Gastrocnemius medialis (tissue), 4 donors: ENCODE results near the gene PLAC8. TPM values are rescaled to one million over a fixed set of nuclear protein-coding genes. Genes with fewer than 3 reads are reported as not detected.
"Not testable (repeated sequence)": the region's sequence is repeated elsewhere in the genome, so short reads cannot be mapped to it uniquely, and the experiment has no call there.

Source experiments
- ATAC-seq, 2 donors: fragments of 150-250 bp; one replicate each; pipeline ENCODE4 v1.9.1; 2016
- DNase-seq, 2 donors: peaks; one replicate each; pipeline ENCODE4 v3.0.0-alpha.2; 2019
- H3K27ac ChIP-seq, 4 donors: fragments of 200-600 bp; sonication (generic); 1 replicate in 1 of 4; 2 replicates in 3 of 4; pipeline ENCODE4 v1.5.1; 2016 to 2018; ENCODE audit warnings: mild to moderate bottlenecking in 2 of 4, moderate library complexity in 1 of 4
- H3K27me3 ChIP-seq, 3 donors: fragments of 200-600 bp; sonication (generic) in 2 of 3; 1 replicate in 1 of 3; 2 replicates in 2 of 3; pipeline versions ENCODE4 v1.5.1 to v1.6.0; 2016 to 2019; ENCODE audit warnings: mild to moderate bottlenecking in 1 of 3, moderate library complexity in 1 of 3
- H3K36me3 ChIP-seq, 2 donors: fragments of 200-600 bp; sonication (generic) in 1 of 2; one replicate each; pipeline ENCODE4 v1.5.1; 2017 to 2018
- H3K4me1 ChIP-seq, 2 donors: fragments of 200-600 bp; sonication (generic) in 1 of 2; one replicate each; pipeline ENCODE4 v1.5.1; 2016 to 2017; ENCODE audit warnings: mild to moderate bottlenecking in 2 of 2
- H3K4me3 ChIP-seq, 4 donors: fragments of 200-600 bp; sonication (generic) in 3 of 4; 1 replicate in 1 of 4; 2 replicates in 3 of 4; pipeline ENCODE4 v1.5.1; 2016 to 2019; ENCODE audit warnings: mild to moderate bottlenecking in 2 of 4
- H3K9me3 ChIP-seq, 3 donors: fragments of 200-600 bp; sonication (generic) in 2 of 3; 1 replicate in 1 of 3; 2 replicates in 2 of 3; pipeline ENCODE4 v1.5.1; 2016 to 2019
- POLR2A ChIP-seq, 2 donors: fragments of 450-650 bp; IDR thresholded peaks; one replicate each; pipeline ENCODE4 v1.6.1; 2017; ENCODE audit warnings: antibody characterized with exemption in 2 of 2, mild to moderate bottlenecking in 2 of 2, moderate library complexity in 2 of 2
- in situ Hi-C, 4 donors: fragments of 200-750 bp; cut with MboI; loops; one replicate each; pipeline versions ENCODE4 v1.15.0 to v1.8.0; 2017; ENCODE audit warnings: low sequenced_read_pairs in 4 of 4
- intact Hi-C: fragments of 100-400 bp; cut with DNase I; formaldehyde crosslinking; loops from one replicate; pipeline ENCODE4 v1.15.1; 2023; ENCODE audit warnings: low total_unique reads
- total RNA-seq, 4 donors: library from RNA; depleted of rRNA; stranded (reverse); fragments of >200 nt; gene quantifications; one replicate each; pipeline versions ENCODE4 v1.1.0 to v1.2.3, GENCODE V29; 2016
- TF ChIP-seq, protein P1 (sequence below), 5 experiments: fragments of 450-650 bp in 3 of 5; fragments of 200-600 bp in 2 of 5; sonication (generic) in 2 of 5; IDR thresholded peaks in 4 of 5; conservative IDR thresholded peaks in 1 of 5; 1 replicate in 4 of 5; 2 replicates in 1 of 5; pipeline ENCODE4 v1.5.1; 2016 to 2019; ENCODE audit warnings: antibody characterized with exemption in 5 of 5, mild to moderate bottlenecking in 3 of 5, moderate library complexity in 3 of 5

Gene PLAC8
- total RNA-seq, 4 donors from 2014 or later, result 0.23 to 1.1 (median 0.53) TPM; not detected in 1

DNA sequence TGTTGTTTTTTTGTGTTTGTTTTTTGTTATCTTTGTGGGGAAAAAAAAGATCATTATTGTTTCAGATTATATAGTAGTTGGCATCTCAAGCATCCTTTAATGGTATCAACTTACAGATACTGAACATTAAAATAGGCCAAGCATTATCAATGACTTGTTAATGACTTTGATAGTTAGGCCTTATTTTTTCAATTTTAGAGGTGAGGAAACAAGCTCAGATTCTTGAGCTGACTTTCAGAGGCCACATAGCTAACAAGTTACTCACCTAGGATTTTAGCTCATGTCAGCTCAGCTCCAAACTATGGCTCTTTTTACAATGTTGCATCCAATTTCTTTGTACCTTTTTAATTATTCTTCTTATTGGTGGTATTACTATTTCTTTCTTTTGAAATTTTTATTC, 471 bp upstream of the PLAC8 start:
- no peaks in the 10 kb centered on the region for H3K36me3 ChIP-seq
- in situ Hi-C loops (no loop called here), intact Hi-C loops (loop anchor here (5.0 kb wide), 1 partner anchor 103 kb away; the partner anchor contains the start of gene LIN54)
- no peak for DNase-seq
- no peak for ATAC-seq
- no peak for TF ChIP-seq POLR2A (IDR thresholded peaks at IDR 0.05)
- TF ChIP-seq, protein P1, sequence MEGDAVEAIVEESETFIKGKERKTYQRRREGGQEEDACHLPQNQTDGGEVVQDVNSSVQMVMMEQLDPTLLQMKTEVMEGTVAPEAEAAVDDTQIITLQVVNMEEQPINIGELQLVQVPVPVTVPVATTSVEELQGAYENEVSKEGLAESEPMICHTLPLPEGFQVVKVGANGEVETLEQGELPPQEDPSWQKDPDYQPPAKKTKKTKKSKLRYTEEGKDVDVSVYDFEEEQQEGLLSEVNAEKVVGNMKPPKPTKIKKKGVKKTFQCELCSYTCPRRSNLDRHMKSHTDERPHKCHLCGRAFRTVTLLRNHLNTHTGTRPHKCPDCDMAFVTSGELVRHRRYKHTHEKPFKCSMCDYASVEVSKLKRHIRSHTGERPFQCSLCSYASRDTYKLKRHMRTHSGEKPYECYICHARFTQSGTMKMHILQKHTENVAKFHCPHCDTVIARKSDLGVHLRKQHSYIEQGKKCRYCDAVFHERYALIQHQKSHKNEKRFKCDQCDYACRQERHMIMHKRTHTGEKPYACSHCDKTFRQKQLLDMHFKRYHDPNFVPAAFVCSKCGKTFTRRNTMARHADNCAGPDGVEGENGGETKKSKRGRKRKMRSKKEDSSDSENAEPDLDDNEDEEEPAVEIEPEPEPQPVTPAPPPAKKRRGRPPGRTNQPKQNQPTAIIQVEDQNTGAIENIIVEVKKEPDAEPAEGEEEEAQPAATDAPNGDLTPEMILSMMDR (IDR thresholded peaks at IDR 0.05 in 4 of 5, conservative IDR thresholded peaks at IDR 0.05 in 1 of 5), result no peak
- no peak overlapping the region for H3K4me3 ChIP-seq
- H3K9me3 ChIP-seq, result no peaks in the 10 kb centered on the region
- no peaks in the 10 kb centered on the region for H3K27me3 ChIP-seq
- H3K4me1 ChIP-seq, result peaks cover 4% of the 10 kb centered on the region in 2 donors
- no peak overlapping the region for H3K27ac ChIP-seq

DNA sequence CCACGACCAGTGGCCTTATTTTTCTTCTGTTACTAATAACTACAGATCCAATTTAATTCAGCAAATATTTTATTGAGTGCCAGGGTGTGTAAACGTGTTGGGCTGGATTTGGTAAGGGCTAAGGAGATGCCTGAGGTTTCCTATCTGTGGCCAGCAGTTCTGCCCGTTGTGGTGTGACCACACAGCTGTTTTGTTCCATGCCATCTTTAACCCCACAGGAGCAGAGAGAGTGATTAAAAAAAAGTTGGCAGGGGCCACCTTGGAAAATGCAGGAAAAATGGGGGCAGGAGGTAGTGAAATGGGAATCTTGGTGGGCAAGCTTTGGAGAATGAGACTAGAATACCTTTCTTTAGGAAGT, 1.1 kb downstream of the PLAC8 start:
- Histone ChIP-seq H3K27ac (no peak overlapping the region), H3K4me1 (peaks cover 4% of the 10 kb centered on the region in 2 donors), H3K36me3 (no peaks in the 10 kb centered on the region), H3K4me3 (no peak overlapping the region), H3K27me3 (no peaks in the 10 kb centered on the region), H3K9me3 (no peaks in the 10 kb centered on the region)
- in situ Hi-C loops (no loop called here), intact Hi-C loops (loop anchor here (5.0 kb wide), 1 partner anchor 101 kb away; the partner anchor contains the start of gene LIN54)
- ATAC-seq (no peak), DNase-seq (no peak)
- TF ChIP-seq POLR2A (IDR thresholded peaks at IDR 0.05), result no peak

DNA sequence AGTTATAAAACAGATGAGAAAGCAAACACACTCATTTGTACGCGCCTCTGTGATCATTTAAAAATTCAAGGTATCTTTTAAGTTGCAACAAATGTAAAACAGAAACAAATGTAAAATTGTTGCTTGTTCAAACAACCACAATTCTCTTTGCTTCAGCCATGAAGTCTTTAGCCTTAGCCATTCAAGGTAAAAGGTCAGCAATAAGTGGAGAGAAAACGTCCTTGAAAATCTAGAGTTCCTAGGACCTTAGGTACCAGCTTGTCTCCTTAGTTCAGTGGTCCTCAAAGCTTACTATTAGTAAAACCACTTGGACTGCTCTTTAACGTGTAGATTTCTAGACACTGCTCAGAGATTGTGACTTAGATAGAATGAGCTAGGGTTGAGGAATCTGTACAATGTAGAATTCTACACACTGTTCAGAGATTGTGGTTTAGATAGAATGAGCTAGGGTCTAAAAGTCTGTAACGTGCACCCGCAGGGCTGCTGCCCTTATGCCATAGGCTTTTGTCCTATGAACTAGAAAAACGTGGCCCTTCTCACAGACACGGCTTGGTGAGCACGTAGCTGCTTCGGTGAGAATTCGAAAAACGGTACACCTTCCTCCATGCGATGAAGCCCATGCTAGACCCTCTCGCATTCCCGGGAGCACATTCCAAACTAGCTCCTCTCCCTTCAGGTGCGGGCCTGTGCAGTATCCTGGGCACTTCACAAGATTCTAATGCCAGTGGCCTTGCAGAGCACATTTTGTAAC, 1.7 kb downstream of the PLAC8 start:
- TF ChIP-seq, protein P1 (IDR thresholded peaks at IDR 0.05 in 4 of 5, conservative IDR thresholded peaks at IDR 0.05 in 1 of 5), result no peak
- TF ChIP-seq POLR2A (IDR thresholded peaks at IDR 0.05), result no peak
- Histone ChIP-seq H3K4me1 (peaks cover 4% of the 10 kb centered on the region in 2 donors), H3K27ac (no peak overlapping the region), H3K4me3 (no peak overlapping the region), H3K9me3 (no peaks in the 10 kb centered on the region), H3K36me3 (no peaks in the 10 kb centered on the region), H3K27me3 (no peaks in the 10 kb centered on the region)
- ATAC-seq (no peak), DNase-seq (no peak)
- in situ Hi-C loops (no loop called here), intact Hi-C loops (loop anchor here (5.0 kb wide), 1 partner anchor 101 kb away; the partner anchor contains the start of gene LIN54)

DNA sequence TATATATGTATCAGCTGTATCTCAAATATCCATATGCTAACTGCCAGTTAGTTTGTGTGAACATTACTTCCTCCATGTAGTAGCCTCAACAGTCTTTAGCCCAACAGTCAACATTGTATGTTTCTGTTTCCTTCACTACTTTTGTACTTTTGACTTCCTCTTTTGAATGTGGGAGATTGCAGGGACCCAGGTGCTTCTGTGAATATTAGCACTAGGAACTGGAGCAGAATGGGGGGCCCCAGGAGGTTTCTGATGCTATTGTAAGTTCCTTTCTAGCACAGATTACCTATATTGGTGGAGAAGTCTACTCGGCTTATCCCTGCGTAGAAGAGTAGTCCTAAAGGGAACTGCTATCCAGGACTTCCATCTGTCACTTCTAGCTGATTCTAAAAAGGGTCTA, 2.3 kb downstream of the PLAC8 start:
- in situ Hi-C loops, result no loop called here
- TF ChIP-seq, protein P1 (IDR thresholded peaks at IDR 0.05 in 4 of 5, conservative IDR thresholded peaks at IDR 0.05 in 1 of 5), result no peak
- no peak for TF ChIP-seq POLR2A (IDR thresholded peaks at IDR 0.05)
- H3K4me1 ChIP-seq, result peaks cover 4% of the 10 kb centered on the region in 2 donors
- H3K4me3 ChIP-seq, result no peak overlapping the region
- no peak overlapping the region for H3K27ac ChIP-seq
- intact Hi-C loops, result loop anchor here (5.0 kb wide), 1 partner anchor 100 kb away; the partner anchor contains the start of gene LIN54
- H3K27me3 ChIP-seq, result no peaks in the 10 kb centered on the region
- no peaks in the 10 kb centered on the region for H3K36me3 ChIP-seq
- ATAC-seq (no peak), DNase-seq (no peak)
- no peaks in the 10 kb centered on the region for H3K9me3 ChIP-seq

DNA sequence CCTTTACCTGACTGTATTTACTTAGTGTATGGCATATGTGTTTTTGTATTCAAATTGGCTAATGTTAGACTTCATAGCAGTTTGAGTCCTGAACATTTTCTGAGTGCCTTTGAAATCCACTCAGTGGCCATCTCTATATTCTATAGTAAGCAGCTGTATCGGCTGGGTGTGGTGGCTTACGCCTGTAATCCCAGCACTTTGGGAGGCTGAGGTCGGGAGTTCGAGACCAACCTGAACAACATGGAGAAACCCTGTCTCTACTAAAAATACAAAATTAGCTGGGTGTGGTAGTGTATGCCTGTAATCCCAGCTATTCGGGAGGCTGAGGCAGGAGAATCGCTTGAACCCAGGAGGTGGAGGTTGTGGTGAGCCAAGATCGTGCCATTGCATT, 2.8 kb downstream of the PLAC8 start:
- ATAC-seq, H3K27ac ChIP-seq, in situ Hi-C loops: not testable (repeated sequence)

More for the DNA sequence above, 2.8 kb downstream of the PLAC8 start:
- DNase-seq, H3K4me3 ChIP-seq, H3K27me3 ChIP-seq, H3K4me1 ChIP-seq, H3K9me3 ChIP-seq, H3K36me3 ChIP-seq: not testable (repeated sequence)
- intact Hi-C loops, result loop anchor here (5.0 kb wide), 1 partner anchor 99 kb away; the partner anchor contains the start of gene LIN54
